Measurements from ENCODE around the gene TARS3. TPM values are rescaled to one million over a fixed set of nuclear protein-coding genes. Genes with fewer than 3 reads are reported as not detected.

TARS3 gene
- total RNA-seq, 1 experiment from 2014 or later = 14.1 TPM

DNA sequence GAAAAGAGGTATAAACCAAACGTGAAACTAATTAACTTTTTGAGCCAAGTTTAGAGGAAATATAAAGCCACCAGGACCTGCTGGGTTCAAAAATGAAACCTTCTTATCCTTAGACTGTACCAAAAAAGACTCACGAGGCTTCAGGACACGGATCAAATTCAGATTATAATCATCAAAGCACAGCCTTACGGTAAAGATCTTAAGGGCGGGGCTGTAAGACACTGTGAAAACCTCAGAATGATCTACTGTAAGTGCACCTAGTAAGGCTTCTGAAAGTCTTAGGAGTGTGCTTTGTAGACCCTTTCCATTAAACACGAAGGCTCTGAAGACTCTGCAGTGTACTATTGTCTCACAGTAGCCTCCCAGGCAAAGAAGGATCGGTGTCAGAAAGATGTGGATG, 26.8 kb downstream of the TARS3 start:
- H4K8ac ChIP-seq (replicated peaks; ENCODE audit: insufficient read length, low read depth, low read length) = no peak overlapping the region
- Mint-ChIP-seq H3K4me3 (no peak overlapping the region), H3K36me3 (ENCODE audit: insufficient read depth in 1 of 3, low read depth in 3 of 3) (peaks cover 25 to 70% (median 58%) of the 10 kb centered on the region in 3 experiments)

More for the DNA sequence above, 26.8 kb downstream of the TARS3 start:
- no peak overlapping the region for H3K4me2 ChIP-seq (ENCODE audit: insufficient read depth, insufficient read length, low read length)
- H3K27ac ChIP-seq (ENCODE audit: insufficient read length, low read depth, low read length) = no peak overlapping the region
- H3K18ac ChIP-seq (ENCODE audit: insufficient read length, low read depth, low read length) = no peak overlapping the region
- no peaks in the 10 kb centered on the region for H3K79me1 ChIP-seq (ENCODE audit: insufficient read depth, low read depth, low read length, poor library complexity, severe bottlenecking)
- H3K23ac ChIP-seq (ENCODE audit: insufficient read length, low read depth, low read length) = no peak overlapping the region
- no peak overlapping the region for H2BK20ac ChIP-seq (ENCODE audit: low read depth, low read length, poor library complexity, severe bottlenecking)
- TF ChIP-seq, protein P1, sequence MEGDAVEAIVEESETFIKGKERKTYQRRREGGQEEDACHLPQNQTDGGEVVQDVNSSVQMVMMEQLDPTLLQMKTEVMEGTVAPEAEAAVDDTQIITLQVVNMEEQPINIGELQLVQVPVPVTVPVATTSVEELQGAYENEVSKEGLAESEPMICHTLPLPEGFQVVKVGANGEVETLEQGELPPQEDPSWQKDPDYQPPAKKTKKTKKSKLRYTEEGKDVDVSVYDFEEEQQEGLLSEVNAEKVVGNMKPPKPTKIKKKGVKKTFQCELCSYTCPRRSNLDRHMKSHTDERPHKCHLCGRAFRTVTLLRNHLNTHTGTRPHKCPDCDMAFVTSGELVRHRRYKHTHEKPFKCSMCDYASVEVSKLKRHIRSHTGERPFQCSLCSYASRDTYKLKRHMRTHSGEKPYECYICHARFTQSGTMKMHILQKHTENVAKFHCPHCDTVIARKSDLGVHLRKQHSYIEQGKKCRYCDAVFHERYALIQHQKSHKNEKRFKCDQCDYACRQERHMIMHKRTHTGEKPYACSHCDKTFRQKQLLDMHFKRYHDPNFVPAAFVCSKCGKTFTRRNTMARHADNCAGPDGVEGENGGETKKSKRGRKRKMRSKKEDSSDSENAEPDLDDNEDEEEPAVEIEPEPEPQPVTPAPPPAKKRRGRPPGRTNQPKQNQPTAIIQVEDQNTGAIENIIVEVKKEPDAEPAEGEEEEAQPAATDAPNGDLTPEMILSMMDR (conservative IDR thresholded peaks at IDR 0.05) = no peak
- H2BK120ac ChIP-seq (ENCODE audit: low read depth, low read length, poor library complexity, severe bottlenecking) = no peak overlapping the region
- H4K91ac ChIP-seq (ENCODE audit: insufficient read length, low read depth, low read length) = no peak overlapping the region
- no peak overlapping the region for H2BK12ac ChIP-seq (ENCODE audit: insufficient read length, low read depth, low read length)
- H3K27ac Mint-ChIP-seq = no peak overlapping the region
- H3K9me3 ChIP-seq (ENCODE audit: control insufficient read depth, low read depth, low read length) = no peaks in the 10 kb centered on the region
- no peak overlapping the region for H3K4ac ChIP-seq (ENCODE audit: low read depth, low read length)
- H4K20me1 ChIP-seq (ENCODE audit: control insufficient read depth, insufficient read depth, insufficient read length) = no peaks in the 10 kb centered on the region
- no peak overlapping the region for H2BK5ac ChIP-seq (ENCODE audit: insufficient read length, low read length)
- H3K9me3 Mint-ChIP-seq = no peaks in the 10 kb centered on the region
- no peaks in the 10 kb centered on the region for H3K23me2 ChIP-seq (ENCODE audit: insufficient read length, low read depth, low read length, poor library complexity, severe bottlenecking)
- H2AFZ ChIP-seq (ENCODE audit: low read length) = no peak overlapping the region
- no peaks in the 10 kb centered on the region for H3K4me1 ChIP-seq (ENCODE audit: insufficient read depth, low read length)
- H3K14ac ChIP-seq (ENCODE audit: insufficient read depth, low read length) = no peak overlapping the region
- no peak overlapping the region for H3T11ph ChIP-seq (ENCODE audit: low read length)
- H3K9ac ChIP-seq (ENCODE audit: extremely low read depth, insufficient read length, low read length) = no peak overlapping the region
- no peaks in the 10 kb centered on the region for H3K79me2 ChIP-seq (ENCODE audit: insufficient read depth, low read length)
- H3K27me3 ChIP-seq (ENCODE audit: insufficient read depth, low read length) = no peaks in the 10 kb centered on the region
- no peak overlapping the region for H2AK5ac ChIP-seq (ENCODE audit: insufficient read length, low read length)
- H4K5ac ChIP-seq (ENCODE audit: insufficient read length, low read depth, low read length) = no peak overlapping the region
- H2BK15ac ChIP-seq (ENCODE audit: low read depth, low read length) = no peak overlapping the region
- DNase-seq = no peak
- peaks cover 9 to 10% of the 10 kb centered on the region in 2 experiments for H3K4me1 Mint-ChIP-seq
- no peak overlapping the region for H3K56ac ChIP-seq (ENCODE audit: insufficient read length, low read depth, low read length)
- H3K27me3 Mint-ChIP-seq (ENCODE audit: low read depth) = no peaks in the 10 kb centered on the region
- WGBS (ENCODE audit: extremely low coverage, insufficient read length, low lambda C conversion rate) = no CpG with 5 or more reads among the region's 7 CpGs
